ENCODE results near the gene NUDCD3.

Gene NUDCD3

DNA sequence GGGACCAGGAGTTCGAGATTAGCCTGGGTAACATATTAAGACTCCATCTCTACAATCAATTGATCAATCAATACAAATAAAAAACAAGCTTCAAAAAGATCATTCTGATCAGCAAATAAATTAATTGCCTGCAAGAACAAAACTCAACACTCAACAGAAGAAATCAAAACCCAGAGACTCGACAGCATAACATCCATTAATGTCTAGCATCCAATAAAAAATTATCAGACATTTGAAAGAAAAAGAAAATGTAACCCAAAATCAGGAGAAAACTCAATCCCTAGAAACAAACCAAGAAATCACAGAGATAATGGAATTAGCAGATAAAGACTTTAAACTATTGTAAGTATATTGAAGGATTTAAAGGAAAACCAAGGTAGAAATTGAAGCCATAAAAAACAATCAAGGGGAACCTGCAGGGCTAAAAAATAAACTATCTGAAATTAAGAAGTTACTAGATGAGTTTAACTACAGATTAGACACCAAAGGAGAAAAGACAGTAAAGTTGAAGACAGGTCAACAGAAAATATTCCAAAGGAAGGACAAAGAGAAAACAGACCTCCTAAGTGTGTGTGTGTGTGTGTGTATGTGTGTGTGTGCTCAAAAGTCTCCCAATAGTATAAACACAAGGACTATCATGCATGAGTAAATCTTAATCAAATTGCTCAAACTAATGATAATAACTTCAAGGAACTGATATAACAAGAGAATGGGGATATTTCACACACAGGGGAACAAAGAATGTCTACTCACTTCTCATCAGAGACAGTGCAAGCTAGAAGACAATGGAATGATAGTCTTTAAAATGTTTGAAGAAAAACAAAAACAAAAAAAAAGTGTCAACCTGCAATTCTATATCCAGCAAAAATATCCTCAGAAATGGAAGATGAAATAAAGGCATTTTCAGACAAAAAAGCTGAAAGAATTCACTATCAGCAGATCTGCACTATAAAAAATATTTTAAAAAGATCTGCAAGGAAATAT is 7.7 kb downstream of the NUDCD3 start:
- DNase-seq (ENCODE audit: low read depth in 3 of 3, low spot score in 1 of 3), result no peak

DNA sequence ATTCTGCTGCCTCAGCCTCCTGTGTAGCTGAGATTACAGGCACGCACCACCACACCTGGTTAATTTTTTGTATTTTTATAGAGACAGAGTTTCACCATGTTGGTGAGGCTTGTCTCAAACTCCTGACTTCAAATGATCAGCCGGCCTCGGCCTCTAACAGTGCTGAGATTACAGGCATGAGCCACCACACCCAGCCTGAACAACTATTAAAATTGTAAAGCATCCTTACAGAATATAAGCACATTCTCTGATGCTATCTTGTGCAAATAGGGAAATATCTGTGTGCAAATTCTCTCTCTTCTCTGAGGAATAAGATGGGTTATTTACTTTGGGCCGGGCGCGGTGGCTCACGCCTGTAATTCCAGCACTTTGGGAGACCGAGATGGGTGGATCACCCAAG is 12.5 kb downstream of the NUDCD3 start:
- no peak for DNase-seq (ENCODE audit: low read depth in 3 of 3, low spot score in 1 of 3)

DNA sequence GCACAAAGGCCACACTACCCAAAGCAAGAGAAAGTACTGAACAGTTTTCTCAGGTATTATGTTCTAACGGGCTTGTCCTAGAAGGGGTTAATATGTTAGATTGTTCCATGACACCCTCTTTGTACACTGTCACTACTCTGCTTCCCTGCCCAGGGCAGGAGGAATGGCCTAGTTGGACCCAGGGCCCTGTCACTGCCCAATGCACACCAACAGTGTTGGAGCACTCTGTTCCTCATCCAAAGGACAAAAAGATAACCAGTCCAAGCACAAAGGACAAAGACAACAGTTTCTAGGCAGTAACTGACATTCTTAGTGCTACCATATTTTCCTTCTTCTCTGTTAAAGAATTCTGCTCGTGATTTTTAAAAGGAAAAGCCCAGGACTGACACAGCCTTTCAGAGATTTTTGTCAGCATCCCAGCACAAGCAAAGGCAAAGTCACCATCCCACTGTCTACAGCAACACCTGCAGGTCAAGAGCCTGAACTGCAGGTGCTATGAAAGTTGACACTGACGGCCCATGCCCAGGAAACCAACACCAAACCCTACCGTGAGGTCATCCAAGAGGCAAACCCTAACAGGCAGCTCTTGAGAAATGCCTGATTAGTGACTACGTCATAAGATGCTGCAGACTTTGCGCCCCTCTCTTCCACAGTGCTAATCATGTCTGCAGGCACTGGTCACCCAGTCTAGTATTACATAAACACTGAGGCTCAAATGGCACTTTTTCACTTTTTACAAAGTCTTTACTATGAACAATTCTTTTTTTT is 13.2 kb downstream of the NUDCD3 start:
- DNase-seq (ENCODE audit: low read depth in 3 of 3, low spot score in 1 of 3), result peak in 2 of 3 donors; percentile 20 to 29

DNA sequence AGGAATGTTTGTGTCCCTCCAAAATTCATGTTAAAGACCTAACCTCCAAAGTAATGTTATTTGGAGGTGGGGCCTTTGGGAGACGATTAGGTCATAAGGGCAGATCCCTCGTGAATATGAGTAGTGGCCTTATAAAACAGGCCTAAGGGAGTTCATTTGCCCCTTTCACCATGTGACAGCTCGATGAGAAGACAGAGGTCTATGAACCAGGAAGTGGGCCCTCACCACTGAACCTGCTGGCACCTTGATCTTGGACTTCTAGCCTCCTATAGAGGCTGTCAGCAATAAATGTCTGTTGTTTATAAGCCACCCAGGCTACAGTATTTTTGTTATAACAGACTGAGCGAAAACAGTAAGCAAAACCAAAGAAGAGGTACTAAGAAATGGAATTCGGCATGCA is 14.1 kb downstream of the NUDCD3 start:
- DNase-seq (ENCODE audit: low read depth in 3 of 3, low spot score in 1 of 3), result no peak

DNA sequence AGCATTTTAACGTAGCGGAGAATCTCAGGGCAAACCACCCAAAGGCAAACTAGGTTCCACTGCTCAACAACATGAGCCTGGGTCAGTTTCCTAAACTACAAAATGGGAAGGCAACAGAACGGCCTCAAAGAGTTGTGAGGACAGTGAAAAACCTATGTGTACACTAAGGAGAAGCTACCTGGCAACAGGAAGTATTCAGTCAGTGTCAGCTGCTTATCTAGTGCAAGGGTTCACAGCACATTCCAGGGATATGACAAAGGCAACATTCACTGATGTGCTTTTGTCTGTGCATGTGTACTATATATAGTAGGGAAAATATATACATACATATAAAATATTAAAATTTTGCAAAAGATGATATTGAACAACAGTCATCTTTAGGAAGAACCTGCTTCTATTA is 17.2 kb downstream of the NUDCD3 start:
- no peak for DNase-seq (ENCODE audit: low read depth in 3 of 3, low spot score in 1 of 3)

DNA sequence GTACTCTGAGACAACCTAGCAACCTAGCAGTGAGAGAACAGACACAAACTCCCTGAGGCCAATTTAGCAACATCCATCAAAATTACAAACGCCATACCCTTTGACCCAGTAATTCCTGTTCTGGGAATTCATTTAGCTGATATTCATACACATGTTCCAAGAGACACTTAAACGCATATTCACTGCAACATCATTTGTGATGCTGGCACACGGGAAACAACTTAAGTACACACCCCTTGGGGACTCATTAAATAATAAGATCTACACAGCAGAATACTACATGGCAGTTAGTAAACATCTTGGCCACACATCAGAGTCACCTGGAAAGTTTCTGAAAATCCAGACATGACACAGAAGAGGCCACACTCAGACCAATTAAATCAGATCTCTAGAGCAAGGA is 17.6 kb downstream of the NUDCD3 start:
- DNase-seq (ENCODE audit: low read depth in 3 of 3, low spot score in 1 of 3), result no peak

DNA sequence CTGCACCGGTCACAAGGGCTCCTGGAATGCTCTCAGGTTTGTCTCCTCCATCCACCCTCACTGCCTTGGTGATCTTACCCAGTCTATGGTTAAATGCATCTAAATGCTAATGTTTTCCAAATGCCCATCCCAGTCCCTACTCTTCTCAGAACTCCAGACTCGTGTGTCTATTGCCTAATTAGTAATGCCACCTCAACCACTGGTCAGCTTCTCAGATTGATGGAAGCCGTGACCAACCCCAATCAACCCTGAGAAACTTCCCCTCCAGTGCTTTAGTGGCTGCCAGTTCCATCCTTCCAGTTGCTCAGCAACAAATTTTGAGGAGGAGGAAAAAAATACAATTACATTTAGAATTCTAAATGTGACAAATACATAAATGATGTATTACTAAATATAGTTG is 18.6 kb downstream of the NUDCD3 start:
- DNase-seq (ENCODE audit: low read depth in 3 of 3, low spot score in 1 of 3), result no peak

DNA sequence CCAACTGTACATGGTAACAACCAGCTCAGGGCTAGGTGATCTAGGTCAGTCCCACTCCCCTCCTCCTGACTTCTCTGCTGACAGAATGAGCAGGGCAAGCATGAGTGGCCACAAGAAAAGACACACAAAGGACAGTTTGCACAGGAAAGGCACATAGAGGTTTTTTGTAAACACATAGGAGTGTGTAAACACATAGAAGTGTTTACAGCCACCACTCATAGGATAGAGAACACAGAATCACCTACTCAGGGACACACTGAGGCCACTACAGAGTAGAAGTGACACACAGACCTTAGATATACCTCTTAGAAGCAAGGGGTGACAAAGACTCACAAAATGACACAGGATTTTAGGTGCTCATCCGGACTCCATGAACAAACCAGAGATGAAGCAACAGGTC is 19.0 kb downstream of the NUDCD3 start:
- DNase-seq (ENCODE audit: low read depth in 3 of 3, low spot score in 1 of 3), result no peak

DNA sequence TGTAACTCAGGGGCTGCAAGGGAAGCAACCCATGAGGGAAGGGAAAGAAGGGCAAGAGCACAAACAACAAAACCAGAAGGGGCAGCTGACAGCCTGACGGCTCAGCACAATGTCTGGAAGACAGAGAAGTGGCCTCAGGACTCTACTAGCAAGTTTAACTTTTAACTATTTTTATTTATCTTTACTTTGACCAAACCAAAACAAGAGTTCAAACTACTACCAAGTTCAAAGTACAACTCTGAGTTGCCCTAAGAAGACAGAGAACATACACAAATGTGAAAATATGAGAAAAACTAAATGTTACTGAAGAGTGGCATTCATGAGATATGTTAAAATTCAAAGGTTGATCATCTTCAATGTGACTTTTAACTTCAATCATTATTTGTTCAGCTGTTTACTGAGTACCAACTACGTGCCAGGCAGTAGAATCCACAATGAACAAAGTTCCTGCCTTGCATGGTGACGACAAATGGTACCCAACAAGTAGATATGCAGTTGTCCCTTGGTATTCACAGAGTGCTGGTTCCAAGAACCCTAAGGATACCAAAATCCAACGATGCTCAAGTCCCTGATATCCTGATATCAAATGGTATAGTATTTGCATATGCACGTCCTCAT is 19.7 kb downstream of the NUDCD3 start:
- no peak for DNase-seq (ENCODE audit: low read depth in 3 of 3, low spot score in 1 of 3)

DNA sequence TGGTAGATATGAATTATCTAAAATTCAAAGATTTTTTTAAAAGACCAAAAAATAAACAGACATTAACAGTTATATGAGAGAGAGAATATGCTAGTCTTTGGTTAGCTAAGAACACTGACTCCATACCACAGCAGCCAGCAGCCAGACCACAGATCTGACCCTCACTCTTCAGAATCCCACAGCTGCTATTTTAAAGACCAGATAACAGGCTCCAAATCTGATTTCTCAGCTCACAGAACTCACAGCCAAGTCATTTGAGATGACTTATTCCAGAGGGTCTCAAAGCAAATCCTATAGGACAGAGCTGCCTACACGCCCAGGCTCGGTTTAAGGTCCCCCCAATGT is 20.4 kb downstream of the NUDCD3 start:
- DNase-seq (ENCODE audit: low read depth in 3 of 3, low spot score in 1 of 3), result no peak

DNA sequence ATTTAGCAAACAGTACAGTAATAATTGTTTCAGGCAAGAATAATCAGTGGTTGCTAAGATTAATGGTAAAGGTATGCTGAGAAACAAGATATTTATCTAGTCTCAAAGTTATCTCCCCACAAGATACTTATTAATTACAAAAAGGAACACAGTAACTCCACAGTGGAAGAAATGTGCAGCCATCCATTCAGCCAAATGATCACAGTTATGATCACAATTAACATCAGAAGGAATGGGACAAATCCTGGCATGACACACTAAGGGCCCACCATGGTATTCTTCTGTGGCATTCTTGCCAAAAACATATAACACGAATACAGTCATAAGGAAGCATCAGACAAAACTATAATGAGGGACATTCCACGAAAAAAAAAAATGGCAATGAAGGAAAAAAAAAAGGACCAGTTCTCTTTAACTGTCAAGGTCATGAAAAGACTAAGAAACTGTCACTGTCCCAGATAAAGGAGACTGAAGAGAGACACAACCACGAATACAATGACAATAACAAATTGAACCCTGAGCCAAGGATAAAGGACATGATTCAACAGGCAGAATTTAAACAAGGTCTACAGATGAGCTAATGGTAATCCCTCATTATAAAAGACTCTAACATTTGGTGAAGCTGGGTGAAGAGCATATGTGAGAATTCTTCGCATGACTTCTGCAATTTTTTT is 20.9 kb downstream of the NUDCD3 start:
- no peak for DNase-seq (ENCODE audit: low read depth in 3 of 3, low spot score in 1 of 3)

DNA sequence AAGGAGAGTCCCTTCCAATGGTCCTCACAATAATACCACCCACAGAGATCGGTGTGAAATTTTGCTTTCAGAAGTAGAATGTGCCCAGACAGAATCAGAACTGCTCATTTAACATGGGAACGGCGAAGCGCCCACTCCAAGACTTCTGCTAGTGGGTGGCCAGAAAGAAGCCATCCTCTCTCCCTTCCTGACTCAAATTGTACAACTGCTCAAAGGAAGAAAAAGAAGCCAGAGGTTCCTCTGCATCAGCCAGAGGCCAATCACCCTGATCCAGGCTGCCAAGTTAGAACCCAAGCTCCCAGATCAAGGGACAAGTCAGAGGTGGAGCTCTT is 23.3 kb downstream of the NUDCD3 start:
- no peak for DNase-seq (ENCODE audit: low read depth in 3 of 3, low spot score in 1 of 3)

DNA sequence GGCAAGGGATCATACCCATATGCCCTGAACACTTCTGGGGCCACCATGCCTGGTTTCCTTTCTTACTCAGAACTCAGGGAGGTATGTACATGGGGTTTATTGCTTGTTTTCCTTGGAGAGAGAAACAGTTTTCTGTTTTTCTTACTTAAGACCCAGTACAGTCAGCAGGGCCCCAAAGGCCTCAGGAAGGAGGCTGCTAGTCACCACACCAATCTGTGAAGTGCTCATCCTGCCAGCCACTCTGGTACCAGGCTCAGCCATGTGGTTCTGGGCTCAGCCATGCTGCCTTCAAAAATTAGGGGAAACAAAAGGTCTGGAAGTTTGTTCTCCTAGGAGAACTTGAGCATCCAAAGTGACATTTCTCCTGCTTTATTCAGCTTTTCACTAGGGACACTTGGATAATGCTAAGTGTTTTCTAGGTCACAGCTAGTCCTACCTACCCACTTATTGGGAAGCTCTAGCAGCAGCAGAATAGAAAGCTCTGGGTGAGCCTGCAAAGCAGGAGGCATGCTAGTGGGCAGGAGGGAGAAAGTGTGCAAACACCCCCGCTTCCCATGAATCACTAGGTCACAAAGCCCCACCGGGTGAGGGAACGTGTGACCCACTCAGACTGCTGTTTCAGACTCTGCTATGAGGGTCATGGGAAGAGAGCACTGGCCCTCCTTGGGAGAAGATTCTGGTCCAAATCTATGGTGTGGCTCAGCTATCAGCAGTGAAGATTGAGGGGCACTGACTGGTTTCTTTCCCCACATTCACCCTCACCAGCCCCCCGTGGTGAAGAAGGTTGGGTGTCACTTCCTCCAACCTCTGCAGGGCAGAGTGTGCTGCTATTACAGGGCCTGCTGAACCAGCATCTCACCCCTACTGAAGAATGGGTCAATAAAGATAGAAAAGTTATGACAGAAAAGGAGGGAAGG is 23.9 kb downstream of the NUDCD3 start:
- DNase-seq (ENCODE audit: low read depth in 3 of 3, low spot score in 1 of 3), result no peak

DNA sequence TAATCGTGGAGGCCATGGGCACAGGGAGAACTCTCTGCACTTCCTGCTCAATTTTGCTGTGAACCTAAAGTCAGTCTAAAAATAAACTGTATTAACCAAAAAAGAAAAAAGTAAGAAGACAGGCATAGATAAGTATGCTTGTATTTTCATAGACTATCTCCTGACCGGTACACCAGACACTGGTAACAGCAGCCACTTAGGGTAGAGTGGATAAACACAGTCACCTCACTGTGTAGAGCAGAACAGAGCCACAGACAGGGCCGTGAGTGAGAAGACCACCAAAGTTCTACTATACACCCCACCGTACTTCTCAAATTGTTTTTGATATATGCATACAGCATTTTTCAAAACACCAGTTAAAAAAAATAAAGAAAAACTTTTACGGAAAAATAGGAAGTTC is 25.0 kb downstream of the NUDCD3 start:
- DNase-seq (ENCODE audit: low read depth in 3 of 3, low spot score in 1 of 3), result no peak

DNA sequence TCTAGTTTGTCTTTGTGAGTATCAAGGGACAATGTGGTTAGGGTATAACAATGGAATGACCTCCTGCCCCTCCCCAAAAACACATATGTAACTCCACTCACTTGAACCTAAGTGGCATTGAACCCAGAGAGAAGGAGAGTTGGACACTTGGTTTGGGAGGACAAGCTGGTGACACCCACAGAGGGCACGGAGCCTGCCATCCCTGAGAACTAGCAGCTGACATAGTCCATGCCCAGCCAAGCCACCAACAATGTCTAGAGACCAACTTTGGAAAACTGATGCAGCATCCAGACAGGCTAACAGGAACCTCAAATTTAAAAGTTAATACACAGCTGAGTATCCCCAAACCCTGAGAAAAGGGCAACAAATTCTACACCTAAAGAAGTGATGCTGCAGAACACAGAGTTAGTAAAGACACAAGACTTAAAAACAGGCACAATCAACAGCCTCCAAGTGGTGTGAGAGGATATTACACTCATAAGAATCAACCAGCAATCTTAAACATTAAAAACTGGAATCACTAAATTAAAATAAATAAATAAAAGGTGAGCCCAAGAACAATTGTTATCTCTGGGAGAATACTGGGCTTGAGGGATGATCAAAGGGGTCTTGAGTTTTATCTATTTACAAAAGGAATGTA is 27.2 kb downstream of the NUDCD3 start:
- DNase-seq (ENCODE audit: low read depth in 3 of 3, low spot score in 1 of 3), result no peak

DNA sequence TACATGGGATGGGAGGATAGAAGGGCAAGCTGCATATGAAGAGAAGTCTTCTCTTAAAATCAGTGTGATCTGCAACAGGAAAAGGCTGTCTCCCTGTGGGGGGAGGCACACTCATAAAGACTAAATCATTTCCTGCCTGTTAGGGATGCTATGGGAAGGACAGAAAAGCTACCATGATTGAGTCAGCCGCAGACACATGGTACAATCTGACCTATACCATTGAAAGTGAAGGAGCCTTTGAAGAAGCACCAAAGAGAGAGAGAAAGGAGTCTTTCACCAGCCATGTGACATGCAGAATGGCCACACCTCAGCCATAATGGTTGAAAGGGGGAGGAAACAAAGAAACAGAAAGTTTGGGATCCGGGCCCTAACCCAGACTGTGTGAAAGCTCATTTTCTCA is 29.1 kb downstream of the NUDCD3 start:
- DNase-seq (ENCODE audit: low read depth in 3 of 3, low spot score in 1 of 3), result no peak

DNA sequence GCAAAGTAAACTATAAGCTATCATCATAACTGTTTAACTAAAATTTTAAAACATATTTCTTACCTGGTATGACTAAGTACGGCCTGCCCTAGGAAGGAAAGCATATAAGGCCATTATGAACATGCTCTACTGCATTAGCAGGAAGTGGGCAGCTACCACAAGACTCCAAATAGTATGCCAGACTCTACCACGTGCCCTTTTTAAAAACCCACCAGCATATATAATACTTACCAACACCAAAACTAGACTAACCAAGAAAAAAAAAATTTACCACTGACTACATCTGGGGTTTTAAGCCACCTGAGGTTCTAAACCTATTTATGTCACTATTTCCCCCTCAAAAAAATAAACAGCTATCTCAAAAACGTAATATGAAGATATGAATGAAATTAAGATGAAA is 30.1 kb downstream of the NUDCD3 start:
- peak in 2 of 3 donors; percentile 5 to 26 for DNase-seq (ENCODE audit: low read depth in 3 of 3, low spot score in 1 of 3)

DNA sequence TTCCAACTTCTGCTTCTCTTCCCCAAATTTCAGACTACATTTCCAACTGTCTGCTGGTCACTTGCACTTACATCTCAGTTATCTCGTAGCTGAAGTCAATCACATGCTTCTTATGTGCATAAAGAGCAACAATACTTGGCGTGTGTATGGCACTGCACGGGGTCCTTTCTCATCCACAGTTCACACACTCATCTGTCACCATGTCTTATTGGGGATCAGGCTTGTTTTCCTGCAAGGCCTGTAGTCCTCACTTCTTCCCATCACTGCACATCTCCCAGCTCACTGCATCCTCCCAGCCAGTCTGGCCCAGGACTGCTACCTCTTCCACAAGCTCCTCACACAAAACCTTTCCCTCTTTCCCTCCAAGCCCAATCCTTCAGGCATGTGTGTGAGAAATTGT is 35.3 kb downstream of the NUDCD3 start:
- DNase-seq (ENCODE audit: low read depth in 3 of 3, low spot score in 1 of 3), result no peak

DNA sequence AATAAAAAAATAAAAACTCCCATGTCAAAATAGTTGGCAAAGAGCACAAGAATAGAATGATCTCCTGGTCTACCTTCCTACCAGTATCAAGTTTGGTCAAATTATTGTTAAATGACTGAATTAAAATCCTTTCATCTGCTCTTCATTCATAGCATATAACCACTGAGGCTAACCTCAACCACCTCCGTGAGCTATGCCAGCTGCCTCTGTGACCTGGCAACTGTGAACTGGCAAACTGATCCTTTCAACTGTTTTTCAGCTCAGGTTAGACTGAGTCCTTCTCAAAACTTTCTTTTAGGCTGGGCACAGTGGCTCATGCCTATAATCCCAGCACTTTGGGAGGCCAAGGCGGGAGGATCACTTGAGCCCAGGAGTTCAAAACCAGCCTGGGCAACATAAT is 36.1 kb downstream of the NUDCD3 start:
- no peak for DNase-seq (ENCODE audit: low read depth in 3 of 3, low spot score in 1 of 3)

DNA sequence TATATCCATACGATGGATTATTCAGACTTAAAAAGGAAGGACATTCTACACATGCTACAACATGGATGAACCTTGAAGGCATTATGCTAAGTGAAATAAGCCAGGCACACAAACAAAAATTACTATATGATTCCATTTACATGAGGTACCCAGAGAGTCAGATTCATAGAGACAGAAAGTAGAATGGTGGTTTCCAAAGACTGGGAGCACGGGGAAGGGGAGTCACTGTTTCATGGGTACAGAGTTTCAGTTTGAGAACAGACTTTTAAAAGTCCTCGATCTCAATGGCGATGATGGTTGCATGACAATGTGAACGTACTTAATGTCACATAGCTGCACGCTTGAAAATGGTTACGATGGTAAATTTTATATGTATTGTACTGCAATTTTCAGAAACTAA is 39.3 kb downstream of the NUDCD3 start:
- no peak for DNase-seq (ENCODE audit: low read depth in 3 of 3, low spot score in 1 of 3)

All from stimulated activated CD4-positive, alpha-beta T cell treated with anti-CD3 and anti-CD28 coated beads, TNF-alpha, amount 100 ng/mL, for 1 hour (primary cell).